HepG2 (cell line): ENCODE data around the gene RPTOR. TPM values are rescaled to one million over a fixed set of nuclear protein-coding genes. Genes with fewer than 3 reads are reported as not detected.

Experiments used
- ATAC-seq: fragments of 200-7000 bp; cut with Tn5 transposase; 3 replicates; pipeline ENCODE4 v1.9.1; 2020; ENCODE audit warnings: mild to moderate bottlenecking, moderate library complexity
- BruUV-seq: library from RNA; stranded (reverse); fragments of 400-500 nt; replicated peaks from 2 replicates; lab custom pipeline; 2021; lab: Mats Ljungman, UMichigan
- CTCF ChIA-PET: fragments of 300-600 bp; formaldehyde crosslinking; extraction: SDS; loops from one replicate; lab custom pipeline; 2021; ENCODE audit warnings: low total read pairs, inconsistent platforms, low intra/inter-chr PET ratio; lab: Yijun Ruan, JAX
- POLR2A ChIA-PET: fragments of 350-600 bp; sonication (Branson Sonifier 250); formaldehyde crosslinking; loops from one replicate; lab custom pipeline; 2020; ENCODE audit warnings: antibody characterized with exemption, inconsistent platforms; lab: Yijun Ruan, JAX
- DNase-seq: peaks from one replicate; pipeline ENCODE4 v3.0.0-alpha.2; 2015; ENCODE audit warnings: low spot score
- FAIRE-seq: peaks from 3 replicates; lab custom pipeline; 2011; peaks lifted over from hg19 to GRCh38; lab: Jason Lieb, UNC
- H2AFZ ChIP-seq: one replicate; pipeline ENCODE4 v1.6.1; 2011; ENCODE audit warnings: low read length, inconsistent platforms
- H3K27ac ChIP-seq: fragments of 300-600 bp; 3 replicates; pipeline ENCODE4 v1.8.0; 2011; ENCODE audit warnings: mixed run types, mild to moderate bottlenecking, mixed read lengths, low read length, inconsistent platforms; ENCODE audit not compliant: insufficient read depth; ENCODE audit errors: extremely low read length
- H3K27me3 ChIP-seq, 2 experiments: fragments of 200-600 bp in 1 of 2; 2 replicates in 1 of 2; 3 replicates in 1 of 2; pipeline versions ENCODE4 v1.6.0 to v1.8.0; 2011; ENCODE audit warnings: low read length in 2 of 2, mild to moderate bottlenecking in 2 of 2, moderate library complexity in 2 of 2, inconsistent platforms in 1 of 2; ENCODE audit not compliant: insufficient read depth in 2 of 2, control insufficient read depth in 1 of 2
- H3K36me3 ChIP-seq, 2 experiments: fragments of 200-600 bp in 1 of 2; replicated peaks in 1 of 2; 2 replicates in 1 of 2; 3 replicates in 1 of 2; pipeline versions ENCODE4 v1.5.1 to v1.8.0; 2011; ENCODE audit warnings: low read length in 2 of 2, inconsistent platforms in 1 of 2; ENCODE audit not compliant: insufficient read depth in 2 of 2, control insufficient read depth in 1 of 2
- H3K4me1 ChIP-seq: 2 replicates; pipeline ENCODE4 v1.5.1; 2012; ENCODE audit warnings: low read length, inconsistent platforms; ENCODE audit not compliant: insufficient read depth
- H3K4me2 ChIP-seq: 2 replicates; pipeline ENCODE4 v1.6.0; 2011; ENCODE audit warnings: low read depth, low read length, inconsistent platforms
- H3K4me3 ChIP-seq, 3 experiments: fragments of 200-600 bp in 1 of 3; sonication (generic), shearing (Covaris generic) in 1 of 3; replicated peaks in 1 of 3; 2 replicates each; pipeline ENCODE4 v1.5.1; 2011 to 2016; ENCODE audit warnings: low read length in 3 of 3, inconsistent platforms in 2 of 3, low read depth in 2 of 3, mild to moderate bottlenecking in 2 of 3, control low read depth in 1 of 3, mixed read lengths in 1 of 3; ENCODE audit not compliant: insufficient read depth in 1 of 3
- H3K79me2 ChIP-seq: one replicate; pipeline ENCODE4 v1.6.1; 2011; ENCODE audit warnings: low read length, inconsistent platforms; ENCODE audit not compliant: insufficient read depth
- H3K9ac ChIP-seq: 2 replicates; pipeline ENCODE4 v1.6.0; 2011; ENCODE audit warnings: mild to moderate bottlenecking, low read depth, low read length, inconsistent platforms; ENCODE audit not compliant: insufficient read depth
- H3K9me3 ChIP-seq: 2 replicates; pipeline ENCODE4 v1.5.1; 2012; ENCODE audit warnings: mild to moderate bottlenecking, low read length
- H4K20me1 ChIP-seq: 2 replicates; pipeline ENCODE4 v1.6.0; 2011; ENCODE audit warnings: inconsistent platforms, mild to moderate bottlenecking, low read length, moderate library complexity; ENCODE audit not compliant: insufficient read depth
- CHD2 ChIP-seq: IDR thresholded peaks from 2 replicates; pipeline ENCODE4 v1.6.1; 2011; ENCODE audit warnings: low read depth, low read length, improper control_type of control experiment
- FOXO4 ChIP-seq: sonication (generic); formaldehyde crosslinking; conservative IDR thresholded peaks from 2 replicates; pipeline ENCODE4 v1.8.1; 2023; ENCODE audit warnings: missing genetic modification reagents
- HIC2 ChIP-seq: sonication (generic); formaldehyde crosslinking; IDR thresholded peaks from 2 replicates; pipeline ENCODE4 v1.9.0; 2022; ENCODE audit warnings: low read depth, missing genetic modification reagents
- JUN ChIP-seq: sonication (generic); formaldehyde crosslinking; IDR thresholded peaks from 2 replicates; pipeline ENCODE4 v1.4.0; 2020; ENCODE audit warnings: mild to moderate bottlenecking, missing genetic modification reagents
- MAFG ChIP-seq: sonication (generic); formaldehyde crosslinking; IDR thresholded peaks from 2 replicates; pipeline ENCODE4 v1.5.1; 2020; ENCODE audit warnings: mild to moderate bottlenecking, missing genetic modification reagents
- PRMT3 ChIP-seq: sonication (generic); formaldehyde crosslinking; IDR thresholded peaks from 2 replicates; pipeline ENCODE4 v1.8.1; 2022; ENCODE audit warnings: low read depth, mild to moderate bottlenecking, moderate library complexity, missing genetic modification reagents, borderline replicate concordance
- RAD51 ChIP-seq: fragments of 450-650 bp; IDR thresholded peaks from 2 replicates; pipeline ENCODE4 v1.6.1; 2016; ENCODE audit warnings: borderline replicate concordance
- TEF ChIP-seq: sonication (generic); formaldehyde crosslinking; IDR thresholded peaks from 2 replicates; pipeline ENCODE4 v1.5.0; 2020; ENCODE audit warnings: missing genetic modification reagents
- ZBTB34 ChIP-seq: sonication (generic); formaldehyde crosslinking; IDR thresholded peaks from 2 replicates; pipeline ENCODE4 v1.8.0; 2022; ENCODE audit warnings: mild to moderate bottlenecking, missing genetic modification reagents
- ZNF768 ChIP-seq: sonication (generic); formaldehyde crosslinking; IDR thresholded peaks from 2 replicates; pipeline ENCODE4 v1.4.0; 2020; ENCODE audit warnings: missing genetic modification reagents
- whole genome bisulfite sequencing: methylation state at CpG from one replicate; pipeline ENCODE4 v1.1.6; 2017; ENCODE audit warnings: low lambda C conversion rate; 5-methylcytosine and 5-hydroxymethylcytosine counted together
- in situ Hi-C: cut with HindIII; loops from 2 replicates; pipeline ENCODE4 v1.10.0; 2017; ENCODE audit warnings: low pct_unique_long_range_greater_than_20kb; ENCODE audit not compliant: extremely low pct_ligation_motif_present
- intact Hi-C: fragments of 100-400 bp; cut with micrococcal nuclease; formaldehyde crosslinking; loops from one replicate; pipeline ENCODE4 v1.10.0; 2022; ENCODE audit not compliant: unreplicated experiment
- polyA plus RNA-seq, 8 experiments: library from polyadenylated mRNA; depleted of rRNA in 3 of 8; stranded (reverse) in 7 of 8; unstranded in 1 of 8; fragments of >200 nt; fragmentation: Illumina TruSeq in 4 of 8; extraction: Trizol in 4 of 8; gene quantifications; 2 replicates each; pipeline versions ENCODE4 v1.2.1 to v1.2.3, GENCODE V29; 2011 to 2016; ENCODE audit warnings: low read depth in 4 of 8, missing spikeins in 1 of 8, mixed read lengths in 1 of 8; ENCODE audit not compliant: insufficient read depth in 1 of 8
- total RNA-seq, 5 experiments: library from RNA; depleted of rRNA; stranded (reverse); fragments of >200 nt; fragmentation: Illumina TruSeq; extraction: Trizol; gene quantifications; 2 replicates each; pipeline ENCODE4 v1.2.3, GENCODE V29; 2016; ENCODE audit warnings: low read depth in 1 of 5
- TF ChIP-seq, protein P1 (sequence below): conservative IDR thresholded peaks from 2 replicates; pipeline ENCODE4 v1.6.1; 2018; ENCODE audit warnings: missing genetic modification reagents
- TF ChIP-seq, protein P2 (sequence below): sonication (generic); formaldehyde crosslinking; IDR thresholded peaks from 2 replicates; pipeline ENCODE4 v1.5.0; 2020; ENCODE audit warnings: missing genetic modification reagents
- TF ChIP-seq, protein P3 (sequence below): IDR thresholded peaks from 2 replicates; pipeline ENCODE4 v1.6.1; 2016; ENCODE audit warnings: low read depth, control low read depth

The RPTOR gene
- total and polyA plus RNA-seq, 2 of the 13 experiments (the other 11 are each of a cell fraction or from before 2014, with no cell fraction given), result 6.6 to 25.3 TPM

DNA sequence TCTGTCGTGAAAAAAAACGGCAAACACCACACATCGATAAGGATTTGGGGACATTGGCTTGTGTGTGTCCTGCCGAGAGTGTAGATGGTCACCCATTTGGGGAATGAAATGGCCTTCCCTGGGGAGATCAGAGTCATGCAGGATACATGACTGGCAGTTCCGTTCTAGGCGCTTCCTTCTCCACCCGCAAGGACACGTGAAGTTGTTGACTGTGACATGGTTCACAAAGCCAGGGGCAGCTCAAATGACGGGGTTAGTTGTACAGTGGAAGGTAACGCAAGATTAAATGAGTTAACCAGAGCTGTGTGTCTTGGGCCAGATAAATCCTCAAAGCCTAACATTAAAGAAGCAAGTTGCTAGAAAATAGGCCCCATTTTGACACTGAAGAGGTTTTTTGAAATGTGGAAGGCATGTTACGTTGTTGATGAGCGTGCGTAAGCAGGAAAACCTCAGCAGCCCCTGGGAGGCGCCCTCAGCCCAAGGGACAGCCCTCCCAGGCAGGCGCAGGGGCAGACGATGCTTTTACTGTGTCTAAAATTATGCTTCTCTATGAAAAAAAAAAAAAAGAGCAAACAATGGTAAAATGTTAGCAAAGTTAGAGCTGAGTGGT is 411.1 kb downstream of the RPTOR start:
- ATAC-seq (no peak), DNase-seq (no peak), FAIRE-seq (no peak)
- WGBS, result 98% methylated on average over 16 of the region's 16 CpGs
- ChIA-PET POLR2A (no interaction called here), CTCF (no interaction called here)
- BruUV-seq, result TSS peak; percentile 46
- Histone ChIP-seq H3K27me3 (no peaks in the 10 kb centered on the region), H3K9me3 (no peaks in the 10 kb centered on the region), H3K36me3 (peaks cover 11 to 15% of the 10 kb centered on the region in 2 experiments; a peak in 3 of 5 replicates), H3K9ac (no peak overlapping the region), H4K20me1 (no peaks in the 10 kb centered on the region), H3K4me1 (no peaks in the 10 kb centered on the region), H3K79me2 (no peaks in the 10 kb centered on the region), H3K4me2 (no peak overlapping the region), H2AFZ (no peak overlapping the region), H3K27ac (no peak overlapping the region), H3K4me3 (no peak overlapping the region)
- intact Hi-C loops, result no loop called here
- in situ Hi-C loops, result no loop called here
- no peak for TF ChIP-seq HIC2 (CRISPR knock-in tag)
- no peak for TF ChIP-seq TEF (CRISPR knock-in tag)
- TF ChIP-seq JUN (CRISPR knock-in tag), result no peak
- TF ChIP-seq ZBTB34, result no peak
- no peak for TF ChIP-seq RAD51
- no peak for TF ChIP-seq MAFG (CRISPR knock-in tag)
- TF ChIP-seq FOXO4, result no peak
- TF ChIP-seq, protein P1, sequence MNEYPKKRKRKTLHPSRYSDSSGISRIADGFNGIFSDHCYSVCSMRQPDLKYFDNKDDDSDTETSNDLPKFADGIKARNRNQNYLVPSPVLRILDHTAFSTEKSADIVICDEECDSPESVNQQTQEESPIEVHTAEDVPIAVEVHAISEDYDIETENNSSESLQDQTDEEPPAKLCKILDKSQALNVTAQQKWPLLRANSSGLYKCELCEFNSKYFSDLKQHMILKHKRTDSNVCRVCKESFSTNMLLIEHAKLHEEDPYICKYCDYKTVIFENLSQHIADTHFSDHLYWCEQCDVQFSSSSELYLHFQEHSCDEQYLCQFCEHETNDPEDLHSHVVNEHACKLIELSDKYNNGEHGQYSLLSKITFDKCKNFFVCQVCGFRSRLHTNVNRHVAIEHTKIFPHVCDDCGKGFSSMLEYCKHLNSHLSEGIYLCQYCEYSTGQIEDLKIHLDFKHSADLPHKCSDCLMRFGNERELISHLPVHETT (CRISPR knock-in tag), result no peak
- no peak for TF ChIP-seq PRMT3 (CRISPR knock-in tag)
- TF ChIP-seq, protein P2, sequence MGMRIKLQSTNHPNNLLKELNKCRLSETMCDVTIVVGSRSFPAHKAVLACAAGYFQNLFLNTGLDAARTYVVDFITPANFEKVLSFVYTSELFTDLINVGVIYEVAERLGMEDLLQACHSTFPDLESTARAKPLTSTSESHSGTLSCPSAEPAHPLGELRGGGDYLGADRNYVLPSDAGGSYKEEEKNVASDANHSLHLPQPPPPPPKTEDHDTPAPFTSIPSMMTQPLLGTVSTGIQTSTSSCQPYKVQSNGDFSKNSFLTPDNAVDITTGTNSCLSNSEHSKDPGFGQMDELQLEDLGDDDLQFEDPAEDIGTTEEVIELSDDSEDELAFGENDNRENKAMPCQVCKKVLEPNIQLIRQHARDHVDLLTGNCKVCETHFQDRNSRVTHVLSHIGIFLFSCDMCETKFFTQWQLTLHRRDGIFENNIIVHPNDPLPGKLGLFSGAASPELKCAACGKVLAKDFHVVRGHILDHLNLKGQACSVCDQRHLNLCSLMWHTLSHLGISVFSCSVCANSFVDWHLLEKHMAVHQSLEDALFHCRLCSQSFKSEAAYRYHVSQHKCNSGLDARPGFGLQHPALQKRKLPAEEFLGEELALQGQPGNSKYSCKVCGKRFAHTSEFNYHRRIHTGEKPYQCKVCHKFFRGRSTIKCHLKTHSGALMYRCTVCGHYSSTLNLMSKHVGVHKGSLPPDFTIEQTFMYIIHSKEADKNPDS (CRISPR knock-in tag), result no peak
- TF ChIP-seq ZNF768 (CRISPR knock-in tag), result no peak
- TF ChIP-seq, protein P3, sequence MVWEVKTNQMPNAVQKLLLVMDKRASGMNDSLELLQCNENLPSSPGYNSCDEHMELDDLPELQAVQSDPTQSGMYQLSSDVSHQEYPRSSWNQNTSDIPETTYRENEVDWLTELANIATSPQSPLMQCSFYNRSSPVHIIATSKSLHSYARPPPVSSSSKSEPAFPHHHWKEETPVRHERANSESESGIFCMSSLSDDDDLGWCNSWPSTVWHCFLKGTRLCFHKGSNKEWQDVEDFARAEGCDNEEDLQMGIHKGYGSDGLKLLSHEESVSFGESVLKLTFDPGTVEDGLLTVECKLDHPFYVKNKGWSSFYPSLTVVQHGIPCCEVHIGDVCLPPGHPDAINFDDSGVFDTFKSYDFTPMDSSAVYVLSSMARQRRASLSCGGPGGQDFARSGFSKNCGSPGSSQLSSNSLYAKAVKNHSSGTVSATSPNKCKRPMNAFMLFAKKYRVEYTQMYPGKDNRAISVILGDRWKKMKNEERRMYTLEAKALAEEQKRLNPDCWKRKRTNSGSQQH, result no peak
- TF ChIP-seq CHD2, result no peak
